Suprapubic skin (tissue), 3 donors: ENCODE data around the gene RGPD3.
"Not testable (repeated sequence)": the region's sequence is repeated elsewhere in the genome, so short reads cannot be mapped to it uniquely, and the experiment has no call there.

ENCODE experiments used
- EP300 ChIP-seq: sonication (generic); formaldehyde crosslinking; IDR thresholded peaks from one replicate; pipeline ENCODE4 v1.6.1; 2017; ENCODE audit warnings: antibody characterized with exemption
- POLR2A ChIP-seq, 2 donors: fragments of 450-650 bp; IDR thresholded peaks; one replicate each; pipeline ENCODE4 v1.6.1; 2017; ENCODE audit warnings: antibody characterized with exemption in 2 of 2, mild to moderate bottlenecking in 2 of 2, moderate library complexity in 2 of 2
- TF ChIP-seq, protein P1 (sequence below), 2 donors: fragments of 200-600 bp in 1 of 2; fragments of 450-650 bp in 1 of 2; sonication (generic) in 1 of 2; IDR thresholded peaks; one replicate each; pipeline ENCODE4 v1.5.1; 2016 to 2019; ENCODE audit warnings: antibody characterized with exemption in 2 of 2, mild to moderate bottlenecking in 1 of 2, moderate library complexity in 1 of 2

GRCh38 chr2:106506002-106506687 lies 37.9 kb upstream of the RGPD3 start:
- TF ChIP-seq POLR2A (IDR thresholded peaks at IDR 0.05); EP300: not testable (repeated sequence)
- TF ChIP-seq, protein P1, sequence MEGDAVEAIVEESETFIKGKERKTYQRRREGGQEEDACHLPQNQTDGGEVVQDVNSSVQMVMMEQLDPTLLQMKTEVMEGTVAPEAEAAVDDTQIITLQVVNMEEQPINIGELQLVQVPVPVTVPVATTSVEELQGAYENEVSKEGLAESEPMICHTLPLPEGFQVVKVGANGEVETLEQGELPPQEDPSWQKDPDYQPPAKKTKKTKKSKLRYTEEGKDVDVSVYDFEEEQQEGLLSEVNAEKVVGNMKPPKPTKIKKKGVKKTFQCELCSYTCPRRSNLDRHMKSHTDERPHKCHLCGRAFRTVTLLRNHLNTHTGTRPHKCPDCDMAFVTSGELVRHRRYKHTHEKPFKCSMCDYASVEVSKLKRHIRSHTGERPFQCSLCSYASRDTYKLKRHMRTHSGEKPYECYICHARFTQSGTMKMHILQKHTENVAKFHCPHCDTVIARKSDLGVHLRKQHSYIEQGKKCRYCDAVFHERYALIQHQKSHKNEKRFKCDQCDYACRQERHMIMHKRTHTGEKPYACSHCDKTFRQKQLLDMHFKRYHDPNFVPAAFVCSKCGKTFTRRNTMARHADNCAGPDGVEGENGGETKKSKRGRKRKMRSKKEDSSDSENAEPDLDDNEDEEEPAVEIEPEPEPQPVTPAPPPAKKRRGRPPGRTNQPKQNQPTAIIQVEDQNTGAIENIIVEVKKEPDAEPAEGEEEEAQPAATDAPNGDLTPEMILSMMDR (IDR thresholded peaks at IDR 0.05): not testable (repeated sequence)
